HEK293 (cell line): Measurements from ENCODE around the gene RTBDN.

Experiments
- CTCF ChIA-PET: fragments of 350-600 bp; formaldehyde crosslinking; extraction: SDS; loops from one replicate; lab custom pipeline; 2021; ENCODE audit warnings: antibody characterized with exemption; lab: Yijun Ruan, JAX
- POLR2A ChIA-PET: fragments of 300-600 bp; formaldehyde crosslinking; extraction: SDS; loops from one replicate; lab custom pipeline; 2020; ENCODE audit warnings: antibody characterized with exemption, inconsistent platforms; lab: Yijun Ruan, JAX
- H3K27ac ChIP-seq: fragments of 200-500 bp; sonication (Bioruptor generic); 2 replicates; pipeline ENCODE4 v1.5.1; 2014; ENCODE audit warnings: low read depth, low read length, control low read depth, inconsistent platforms; ENCODE audit errors: extremely low read depth
- H3K36me3 ChIP-seq, 2 experiments: fragments of 200-500 bp in 1 of 2; sonication (Bioruptor generic) in 1 of 2; 1 replicate in 1 of 2; 2 replicates in 1 of 2; pipeline ENCODE4 v1.5.1; 2014 to 2017; ENCODE audit warnings: inconsistent platforms in 2 of 2, low read length in 2 of 2; ENCODE audit not compliant: control insufficient read depth in 2 of 2, insufficient read depth in 1 of 2
- H3K4me1 ChIP-seq: fragments of 200-500 bp; sonication (Bioruptor generic); 2 replicates; pipeline ENCODE4 v1.5.1; 2014; ENCODE audit warnings: mild to moderate bottlenecking, low read length, inconsistent platforms; ENCODE audit not compliant: control insufficient read depth, insufficient read depth
- H3K4me3 ChIP-seq: 2 replicates; pipeline ENCODE4 v1.5.1; 2011; ENCODE audit warnings: low read depth, mild to moderate bottlenecking, control low read depth, low read length, moderate library complexity
- H3K9me3 ChIP-seq: fragments of 200-500 bp; sonication (Bioruptor generic); 2 replicates; pipeline ENCODE4 v1.5.1; 2014; ENCODE audit warnings: low read depth, low read length, inconsistent platforms; ENCODE audit not compliant: control insufficient read depth, insufficient read depth
- AEBP2 ChIP-seq: fragments of 450-650 bp; formaldehyde crosslinking; IDR thresholded peaks from 2 replicates; pipeline ENCODE4 v1.5.1; 2016; ENCODE audit warnings: missing biosample characterization, missing genetic modification characterization, borderline replicate concordance
- GLI2 ChIP-seq: fragments of 450-650 bp; formaldehyde crosslinking; IDR thresholded peaks from 2 replicates; pipeline ENCODE4; 2017; ENCODE audit warnings: missing biosample characterization, missing genetic modification characterization, low read depth, borderline replicate concordance
- PRDM1 ChIP-seq: fragments of 450-650 bp; formaldehyde crosslinking; IDR thresholded peaks from 2 replicates; pipeline ENCODE4; 2016; ENCODE audit warnings: missing biosample characterization, missing genetic modification characterization
- PRDM4 ChIP-seq: fragments of 450-650 bp; formaldehyde crosslinking; IDR thresholded peaks from 2 replicates; pipeline ENCODE4 v1.5.1; 2017; ENCODE audit warnings: missing biosample characterization, missing genetic modification characterization
- SP3 ChIP-seq: fragments of 450-650 bp; formaldehyde crosslinking; IDR thresholded peaks from 2 replicates; pipeline ENCODE4 v1.5.1; 2016; ENCODE audit warnings: missing biosample characterization, missing genetic modification characterization
- TSHZ1 ChIP-seq: fragments of 450-650 bp; formaldehyde crosslinking; IDR thresholded peaks from 2 replicates; pipeline ENCODE4 v1.5.1; 2016; ENCODE audit warnings: missing biosample characterization, missing genetic modification characterization, borderline replicate concordance
- ZBTB11 ChIP-seq: fragments of 450-650 bp; formaldehyde crosslinking; conservative IDR thresholded peaks from 2 replicates; pipeline ENCODE4 v1.5.1; 2016; ENCODE audit warnings: low read depth, missing biosample characterization, missing genetic modification characterization
- ZBTB20 ChIP-seq: fragments of 450-650 bp; formaldehyde crosslinking; IDR thresholded peaks from 2 replicates; pipeline ENCODE4 v1.5.1; 2016; ENCODE audit warnings: missing biosample characterization, missing genetic modification characterization
- ZBTB26 ChIP-seq: fragments of 450-650 bp; formaldehyde crosslinking; optimal IDR thresholded peaks from 2 replicates; pipeline ENCODE3; 2016; ENCODE audit warnings: missing biosample characterization, mild to moderate bottlenecking, missing genetic modification characterization
- ZNF184 ChIP-seq: fragments of 450-650 bp; IDR thresholded peaks from 2 replicates; pipeline ENCODE4 v1.5.1; 2018; ENCODE audit warnings: missing biosample characterization, mild to moderate bottlenecking, missing genetic modification characterization
- ZNF202 ChIP-seq: fragments of 450-650 bp; formaldehyde crosslinking; IDR thresholded peaks from 2 replicates; pipeline ENCODE4 v1.5.1; 2016; ENCODE audit warnings: missing biosample characterization, missing genetic modification characterization, borderline replicate concordance
- ZNF24 ChIP-seq: fragments of 450-650 bp; formaldehyde crosslinking; IDR thresholded peaks from 2 replicates; pipeline ENCODE4 v1.5.1; 2016; ENCODE audit warnings: missing biosample characterization, missing genetic modification characterization
- ZNF324 ChIP-seq: fragments of 450-650 bp; formaldehyde crosslinking; IDR thresholded peaks from 2 replicates; pipeline ENCODE4 v1.5.1; 2016; ENCODE audit warnings: missing biosample characterization, missing genetic modification characterization
- ZNF416 ChIP-seq: fragments of 450-650 bp; formaldehyde crosslinking; IDR thresholded peaks from 2 replicates; pipeline ENCODE4 v1.5.1; 2016; ENCODE audit warnings: missing biosample characterization, missing genetic modification characterization
- ZNF555 ChIP-seq: fragments of 450-650 bp; formaldehyde crosslinking; conservative IDR thresholded peaks from 2 replicates; pipeline ENCODE4 v1.5.1; 2017; ENCODE audit warnings: missing biosample characterization, mild to moderate bottlenecking, missing genetic modification characterization, inconsistent platforms
- ZNF600 ChIP-seq: fragments of 450-650 bp; formaldehyde crosslinking; IDR thresholded peaks from 2 replicates; pipeline ENCODE4 v1.5.1; 2016; ENCODE audit warnings: missing biosample characterization, missing genetic modification characterization
- ZNF645 ChIP-seq: fragments of 450-650 bp; formaldehyde crosslinking; IDR thresholded peaks from 2 replicates; pipeline ENCODE4; 2016; ENCODE audit warnings: missing biosample characterization, missing genetic modification characterization
- ZNF707 ChIP-seq: fragments of 450-650 bp; formaldehyde crosslinking; IDR thresholded peaks from 2 replicates; pipeline ENCODE4 v1.5.1; 2016; ENCODE audit warnings: missing biosample characterization, missing genetic modification characterization
- ZNF777 ChIP-seq: fragments of 450-650 bp; formaldehyde crosslinking; IDR thresholded peaks from 2 replicates; pipeline ENCODE4 v1.5.1; 2017; ENCODE audit warnings: missing biosample characterization, missing genetic modification characterization, borderline replicate concordance
- ZNF791 ChIP-seq: fragments of 450-650 bp; formaldehyde crosslinking; IDR thresholded peaks from 2 replicates; pipeline ENCODE4 v1.5.1; 2016; ENCODE audit warnings: missing biosample characterization, missing genetic modification characterization
- ZSCAN16 ChIP-seq: fragments of 450-650 bp; formaldehyde crosslinking; IDR thresholded peaks from 2 replicates; pipeline ENCODE4 v1.5.1; 2016; ENCODE audit warnings: missing biosample characterization, missing genetic modification characterization
- ZXDB ChIP-seq: fragments of 450-650 bp; formaldehyde crosslinking; IDR thresholded peaks from 2 replicates; pipeline ENCODE4 v1.5.1; 2016; ENCODE audit warnings: missing biosample characterization, missing genetic modification characterization

The RTBDN gene

GRCh38 chr19:12801466-12802266, 32.7 kb downstream of the RTBDN start, which contains the start of the genes PRDX2 and THSD8:
PRDX2 (minus strand) TSS chr19:12801800; CDS start chr19:12801261, 539 bp downstream.
THSD8 (plus strand) TSS chr19:12802069; CDS start chr19:12802072, 3 bp downstream.
- ChIA-PET CTCF (interaction anchor here (0.6 to 16.5 kb wide), 7 partner anchors 14 to 1984 kb away, joined by 3 to 386 read pairs (median 4); partner anchors contain the start of gene HOOK2), POLR2A (interaction anchor here (0.6 to 2.8 kb wide), 3 partner anchors 10 to 962 kb away, joined by 3 to 18 read pairs (median 5); partner anchors contain the start of gene JUNB)
- Histone ChIP-seq H3K36me3 (peaks cover 14 to 28% of the 10 kb centered on the region in 2 experiments; a peak in 2 of 3 replicates), H3K9me3 (no peaks in the 10 kb centered on the region), H3K27ac (peak within 1 kb of the TSS; percentile 76; the same call in 1 of the 2 replicates), H3K4me1 (no peaks in the 10 kb centered on the region), H3K4me3 (peak within 1 kb of the TSS; percentile 86)
- TF ChIP-seq SP3 (tag by site-specific recombination) (no peak), ZNF777 (tag by site-specific recombination) (peak; percentile 45; the same call in 1 of the 2 replicates), ZNF555 (tag by site-specific recombination) (no peak), ZBTB20 (tag by site-specific recombination) (peak; percentile 63), ZNF24 (no peak), PRDM1 (tag by site-specific recombination) (no peak), PRDM4 (0 out of 2 replicates have a peak, but pooled peaks have one; percentile 9), ZNF600 (tag by site-specific recombination) (peak; percentile 46; the same call in 1 of the 2 replicates), ZNF645 (tag by site-specific recombination) (0 out of 2 replicates have a peak, but pooled peaks have one; percentile 64), ZBTB26 (peak; percentile 97), TSHZ1 (tag by site-specific recombination) (no peak), ZNF324 (tag by site-specific recombination) (peak; percentile 50), ZNF791 (tag by site-specific recombination) (no peak), GLI2 (no peak), ZNF416 (tag by site-specific recombination) (no peak), ZBTB11 (peak; percentile 73), ZNF202 (tag by site-specific recombination) (no peak), ZSCAN16 (no peak), AEBP2 (tag by site-specific recombination) (peak; percentile 9; the same call in 1 of the 2 replicates), ZNF707 (tag by site-specific recombination) (no peak), ZXDB (tag by site-specific recombination) (peak; percentile 80), ZNF184 (0 out of 2 replicates have a peak, but pooled peaks have one; percentile 48)
